Measurements from ENCODE around the gene RASGRP4. TPM values are rescaled to one million over a fixed set of nuclear protein-coding genes. Genes with fewer than 3 reads are reported as not detected.

RASGRP4 gene
- total and polyA plus RNA-seq, 2 experiments from 2014 or later: not detected

DNA sequence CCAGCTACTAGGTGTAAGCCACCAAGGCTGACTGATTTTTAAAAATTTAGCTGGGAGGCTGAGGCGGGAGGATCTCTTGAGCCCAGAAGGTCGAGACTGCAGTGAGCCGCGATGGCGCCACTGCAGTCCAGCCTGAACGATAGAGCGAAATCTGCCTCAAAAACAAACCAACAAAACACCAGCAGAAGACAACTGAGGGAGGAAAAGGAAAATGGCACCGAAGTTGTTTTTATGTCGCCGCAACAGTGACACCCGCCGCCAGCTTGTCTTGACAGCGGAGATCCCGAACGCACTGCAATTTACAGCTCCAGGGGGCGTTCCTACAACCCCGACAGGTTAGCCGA is 23.4 kb downstream of the RASGRP4 start:
- peak overlapping the region; percentile 95 for H3K4me3 ChIP-seq
- in situ Hi-C loops (cut with MboI): no loop called here
- no peaks in the 10 kb centered on the region for H3F3A ChIP-seq (ENCODE audit: insufficient read depth)
- TF ChIP-seq EZH2 (IDR thresholded peaks at IDR 0.05; ENCODE audit: insufficient read depth, poor library complexity, severe bottlenecking) (no peak), EZH2phosphoT487 (IDR thresholded peaks at IDR 0.05; ENCODE audit: insufficient read depth, low read depth) (no peak)
- H3K27me3 ChIP-seq (replicated peaks; ENCODE audit: insufficient read depth): no peaks in the 10 kb centered on the region
- H3K4me1 ChIP-seq (ENCODE audit: insufficient read depth): 0 out of 2 replicates have a peak, but pooled peaks cover 4% of the 10 kb centered on the region
- H3K9ac ChIP-seq: no peak overlapping the region
- H4K20me1 ChIP-seq (ENCODE audit: insufficient read depth): no peaks in the 10 kb centered on the region
- DNase-seq: no peak
- H3K4me2 ChIP-seq (ENCODE audit: unreplicated experiment): peak overlapping the region; percentile 7
- H2AFZ ChIP-seq: peak overlapping the region; percentile 47
- no peaks in the 10 kb centered on the region for H3K36me3 ChIP-seq (ENCODE audit: low read depth)
- H3K27ac ChIP-seq: no peak overlapping the region
- 10 to 12% methylated on average over 18 of the region's 18 CpGs for WGBS, 2 experiments (ENCODE audit: low coverage in 1 of 2, low lambda C conversion rate in 2 of 2, missing lambda C conversion rate in 2 of 2)
- no peaks in the 10 kb centered on the region for H3K9me2 ChIP-seq (ENCODE audit: insufficient read depth)
- no peaks in the 10 kb centered on the region for H3K9me3 ChIP-seq (ENCODE audit: low read depth)
- peaks cover 4% of the 10 kb centered on the region for H3K79me2 ChIP-seq (ENCODE audit: insufficient read depth)

DNA sequence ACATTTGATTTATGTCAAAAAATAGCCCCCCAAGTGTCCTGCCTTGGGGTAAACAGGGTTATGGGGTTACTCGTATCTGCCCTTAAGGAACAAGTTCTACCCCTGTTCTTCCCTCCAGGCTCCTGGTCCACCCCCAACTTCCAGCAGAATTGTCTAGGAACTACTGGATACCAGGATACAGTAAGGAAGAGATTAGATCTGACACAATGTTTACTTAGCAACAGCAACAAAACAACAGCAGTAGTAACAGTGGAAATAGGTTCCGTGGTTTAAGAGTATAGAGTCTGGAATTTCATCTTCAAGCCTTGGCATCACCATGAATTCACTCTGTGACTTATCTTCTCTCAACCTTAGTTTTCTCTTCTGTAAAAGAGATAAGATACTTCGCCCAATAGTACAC is 24.9 kb downstream of the RASGRP4 start:
- Histone ChIP-seq H3K4me2 (ENCODE audit: unreplicated experiment) (no peak overlapping the region), H3F3A (ENCODE audit: insufficient read depth) (no peaks in the 10 kb centered on the region), H3K4me3 (no peak overlapping the region), H3K9me2 (ENCODE audit: insufficient read depth) (no peaks in the 10 kb centered on the region), H3K79me2 (ENCODE audit: insufficient read depth) (peaks cover 4% of the 10 kb centered on the region), H3K27ac (no peak overlapping the region), H3K9me3 (ENCODE audit: low read depth) (no peaks in the 10 kb centered on the region), H3K4me1 (ENCODE audit: insufficient read depth) (0 out of 2 replicates have a peak, but pooled peaks cover 4% of the 10 kb centered on the region), H3K36me3 (ENCODE audit: low read depth) (no peaks in the 10 kb centered on the region), H3K9ac (no peak overlapping the region), H3K27me3 (replicated peaks; ENCODE audit: insufficient read depth) (no peaks in the 10 kb centered on the region), H2AFZ (no peak overlapping the region), H4K20me1 (ENCODE audit: insufficient read depth) (no peaks in the 10 kb centered on the region)
- DNase-seq: peak; percentile 60
- WGBS, 2 experiments (ENCODE audit: low coverage in 1 of 2, low lambda C conversion rate in 2 of 2, missing lambda C conversion rate in 2 of 2): 93 to 95% methylated on average over 3 of the region's 3 CpGs
- in situ Hi-C loops (cut with MboI): no loop called here
- TF ChIP-seq EZH2 (IDR thresholded peaks at IDR 0.05; ENCODE audit: insufficient read depth, poor library complexity, severe bottlenecking): no peak
- no peak for TF ChIP-seq EZH2phosphoT487 (IDR thresholded peaks at IDR 0.05; ENCODE audit: insufficient read depth, low read depth)

DNA sequence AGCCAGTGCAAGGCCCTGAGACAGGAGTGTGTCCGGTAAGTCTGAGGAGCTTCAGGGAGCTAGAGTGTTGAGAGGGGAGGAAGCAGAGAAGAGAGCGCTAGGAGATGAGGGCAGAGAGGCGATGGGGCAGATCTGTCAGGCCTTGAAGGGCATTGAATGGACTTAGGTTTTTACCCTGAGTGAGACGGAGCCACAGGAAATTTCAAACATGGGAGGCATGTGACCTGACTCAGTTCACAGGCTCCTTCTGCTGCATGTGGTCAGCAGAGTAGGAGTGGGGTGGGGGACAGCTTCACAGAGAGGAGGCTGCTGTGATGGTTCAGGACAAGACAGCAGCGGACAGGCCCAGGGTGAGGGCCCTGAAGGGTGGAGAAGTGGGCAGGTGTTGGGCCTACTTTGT is 25.7 kb downstream of the RASGRP4 start:
- H3K9me3 ChIP-seq (ENCODE audit: low read depth): no peaks in the 10 kb centered on the region
- H3F3A ChIP-seq (ENCODE audit: insufficient read depth): no peaks in the 10 kb centered on the region
- H3K79me2 ChIP-seq (ENCODE audit: insufficient read depth): peaks cover 4% of the 10 kb centered on the region
- H3K4me3 ChIP-seq: no peak overlapping the region
- 49 to 63% methylated on average over 5 of the region's 5 CpGs for WGBS, 2 experiments (ENCODE audit: low coverage in 1 of 2, low lambda C conversion rate in 2 of 2, missing lambda C conversion rate in 2 of 2)
- TF ChIP-seq EZH2phosphoT487 (IDR thresholded peaks at IDR 0.05; ENCODE audit: insufficient read depth, low read depth): no peak
- no peak for TF ChIP-seq EZH2 (IDR thresholded peaks at IDR 0.05; ENCODE audit: insufficient read depth, poor library complexity, severe bottlenecking)
- in situ Hi-C loops (cut with MboI): no loop called here
- no peak overlapping the region for H3K4me2 ChIP-seq (ENCODE audit: unreplicated experiment)
- 0 out of 2 replicates have a peak, but pooled peaks cover 4% of the 10 kb centered on the region for H3K4me1 ChIP-seq (ENCODE audit: insufficient read depth)
- DNase-seq: no peak
- H3K27ac ChIP-seq: no peak overlapping the region
- no peaks in the 10 kb centered on the region for H4K20me1 ChIP-seq (ENCODE audit: insufficient read depth)
- H3K9me2 ChIP-seq (ENCODE audit: insufficient read depth): no peaks in the 10 kb centered on the region
- no peaks in the 10 kb centered on the region for H3K27me3 ChIP-seq (replicated peaks; ENCODE audit: insufficient read depth)
- H3K36me3 ChIP-seq (ENCODE audit: low read depth): no peaks in the 10 kb centered on the region
- no peak overlapping the region for H3K9ac ChIP-seq
- H2AFZ ChIP-seq: no peak overlapping the region

DNA sequence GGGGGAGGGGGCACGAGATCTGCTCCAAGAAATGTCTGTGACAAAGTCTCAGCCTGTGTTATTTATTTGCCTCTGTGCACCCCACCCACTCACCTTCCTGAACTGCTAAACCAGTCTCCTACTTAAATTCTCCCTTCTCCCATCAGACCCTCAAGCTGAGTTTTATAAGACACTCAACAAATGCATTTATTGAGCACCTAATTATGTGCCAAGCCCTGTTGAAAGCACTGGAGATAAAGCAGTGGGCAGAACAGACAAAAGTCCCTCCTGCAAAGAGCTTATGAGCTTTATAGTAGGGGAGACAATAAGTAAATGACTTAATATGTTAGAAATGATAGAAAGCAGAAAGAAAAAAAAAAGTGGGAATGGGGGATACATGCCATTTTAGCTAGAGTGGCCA is 26.5 kb downstream of the RASGRP4 start:
- Histone ChIP-seq H3K27ac (no peak overlapping the region), H3K4me2 (ENCODE audit: unreplicated experiment) (no peak overlapping the region), H4K20me1 (ENCODE audit: insufficient read depth) (no peaks in the 10 kb centered on the region), H3K4me3 (no peak overlapping the region), H3K4me1 (ENCODE audit: insufficient read depth) (0 out of 2 replicates have a peak, but pooled peaks cover 4% of the 10 kb centered on the region), H3K79me2 (ENCODE audit: insufficient read depth) (peaks cover 4% of the 10 kb centered on the region), H2AFZ (no peak overlapping the region), H3K9ac (no peak overlapping the region), H3K27me3 (replicated peaks; ENCODE audit: insufficient read depth) (no peaks in the 10 kb centered on the region), H3K9me2 (ENCODE audit: insufficient read depth) (no peaks in the 10 kb centered on the region), H3K9me3 (ENCODE audit: low read depth) (no peaks in the 10 kb centered on the region), H3F3A (ENCODE audit: insufficient read depth) (no peaks in the 10 kb centered on the region), H3K36me3 (ENCODE audit: low read depth) (no peaks in the 10 kb centered on the region)
- no peak for DNase-seq
- WGBS, 2 experiments (ENCODE audit: low coverage in 1 of 2, low lambda C conversion rate in 2 of 2, missing lambda C conversion rate in 2 of 2): 43 to 44% methylated on average over 1 of the region's 1 CpG
- TF ChIP-seq EZH2phosphoT487 (IDR thresholded peaks at IDR 0.05; ENCODE audit: insufficient read depth, low read depth): no peak
- TF ChIP-seq EZH2 (IDR thresholded peaks at IDR 0.05; ENCODE audit: insufficient read depth, poor library complexity, severe bottlenecking): no peak
- in situ Hi-C loops (cut with MboI): no loop called here

DNA sequence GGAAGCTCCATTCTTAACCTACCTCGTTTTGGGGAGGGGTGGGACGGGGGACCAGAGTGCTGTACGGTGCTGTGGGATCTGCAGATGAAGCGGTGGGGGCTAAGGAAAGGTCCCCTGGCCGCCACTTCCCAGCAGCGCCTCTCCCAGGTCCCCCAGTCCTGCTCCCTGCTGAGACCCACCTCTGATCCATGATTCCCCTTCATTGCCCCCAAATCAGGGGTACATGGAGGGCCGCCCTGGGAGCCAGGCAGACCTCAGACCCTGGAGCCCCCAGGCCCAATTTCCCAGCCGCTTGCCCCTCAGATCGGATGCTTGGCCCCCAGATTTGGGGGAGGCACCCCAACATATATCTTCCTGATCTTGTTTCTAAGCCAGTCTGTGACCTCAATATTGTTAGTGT is 26.9 kb downstream of the RASGRP4 start:
- TF ChIP-seq EZH2 (IDR thresholded peaks at IDR 0.05; ENCODE audit: insufficient read depth, poor library complexity, severe bottlenecking) (no peak), EZH2phosphoT487 (IDR thresholded peaks at IDR 0.05; ENCODE audit: insufficient read depth, low read depth) (no peak)
- H3F3A ChIP-seq (ENCODE audit: insufficient read depth): no peaks in the 10 kb centered on the region
- H3K4me2 ChIP-seq (ENCODE audit: unreplicated experiment): no peak overlapping the region
- H3K27me3 ChIP-seq (replicated peaks; ENCODE audit: insufficient read depth): no peaks in the 10 kb centered on the region
- H3K4me3 ChIP-seq: no peak overlapping the region
- H3K36me3 ChIP-seq (ENCODE audit: low read depth): no peaks in the 10 kb centered on the region
- no peaks in the 10 kb centered on the region for H3K9me3 ChIP-seq (ENCODE audit: low read depth)
- WGBS, 2 experiments (ENCODE audit: low coverage in 1 of 2, low lambda C conversion rate in 2 of 2, missing lambda C conversion rate in 2 of 2): 42 to 60% methylated on average over 7 to 9 of the region's 9 CpGs
- H3K27ac ChIP-seq: no peak overlapping the region
- 0 out of 2 replicates have a peak, but pooled peaks cover 3% of the 10 kb centered on the region for H3K4me1 ChIP-seq (ENCODE audit: insufficient read depth)
- DNase-seq: no peak
- H3K9ac ChIP-seq: no peak overlapping the region
- in situ Hi-C loops (cut with MboI): no loop called here
- H3K9me2 ChIP-seq (ENCODE audit: insufficient read depth): no peaks in the 10 kb centered on the region
- peaks cover 3% of the 10 kb centered on the region for H3K79me2 ChIP-seq (ENCODE audit: insufficient read depth)
- H4K20me1 ChIP-seq (ENCODE audit: insufficient read depth): no peaks in the 10 kb centered on the region
- no peak overlapping the region for H2AFZ ChIP-seq

Measured in GM23248 (cell line).